GM19025 (cell line): ENCODE data around the gene DNPH1.

Experiments used
- ATAC-seq: cut with Tn5 transposase; IDR thresholded peaks from one replicate; pipeline ENCODE4 v1.9.1; 2021; ENCODE audit warnings: mild to moderate bottlenecking, low read depth, moderate library complexity; ENCODE audit not compliant: unreplicated experiment

The DNPH1 gene

DNA sequence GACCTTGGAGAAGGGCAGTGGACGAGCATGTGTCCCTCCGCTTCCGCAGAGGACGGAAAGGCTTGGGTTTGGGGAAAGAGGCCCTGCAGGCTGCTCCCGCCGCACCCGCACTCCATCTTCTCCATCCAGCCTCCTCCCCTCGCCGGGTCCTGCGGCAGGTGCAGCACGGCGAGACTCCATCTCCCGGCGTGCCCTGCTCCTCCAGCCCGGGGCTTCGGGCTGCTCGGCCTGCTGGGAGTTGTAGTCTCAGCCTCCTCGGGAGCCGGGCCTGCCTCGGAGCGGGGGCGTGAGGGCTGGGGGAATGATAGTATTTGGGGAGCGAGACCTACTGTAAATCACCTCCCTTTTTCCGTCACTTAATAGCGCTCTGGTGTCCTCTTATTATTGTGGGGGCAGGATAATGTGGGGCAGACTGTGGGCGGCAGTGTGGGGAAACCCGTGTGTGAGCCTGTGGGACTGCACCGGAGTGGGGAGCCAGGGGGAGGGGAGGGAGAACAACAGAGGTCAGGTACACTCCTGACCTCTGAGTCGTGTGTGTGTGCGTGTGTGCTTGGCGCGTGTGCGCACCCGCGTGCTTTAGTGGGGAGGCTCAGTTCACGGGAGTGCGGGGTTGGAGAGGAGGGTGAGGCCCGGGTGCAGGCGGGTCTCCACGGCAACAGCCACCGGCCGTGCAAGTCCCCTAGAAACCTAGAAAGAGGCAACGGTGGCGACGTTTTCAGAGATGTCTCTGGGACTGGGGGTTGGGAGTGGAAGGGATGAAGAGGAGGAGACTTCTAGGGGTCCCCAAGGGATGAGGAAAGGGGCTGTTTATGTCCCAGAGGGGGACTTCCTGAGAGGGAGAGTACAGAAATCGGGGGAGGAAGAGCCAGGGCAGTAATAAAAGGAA lies 18.1 kb upstream of the DNPH1 start:
- ATAC-seq: peak; percentile 88

DNA sequence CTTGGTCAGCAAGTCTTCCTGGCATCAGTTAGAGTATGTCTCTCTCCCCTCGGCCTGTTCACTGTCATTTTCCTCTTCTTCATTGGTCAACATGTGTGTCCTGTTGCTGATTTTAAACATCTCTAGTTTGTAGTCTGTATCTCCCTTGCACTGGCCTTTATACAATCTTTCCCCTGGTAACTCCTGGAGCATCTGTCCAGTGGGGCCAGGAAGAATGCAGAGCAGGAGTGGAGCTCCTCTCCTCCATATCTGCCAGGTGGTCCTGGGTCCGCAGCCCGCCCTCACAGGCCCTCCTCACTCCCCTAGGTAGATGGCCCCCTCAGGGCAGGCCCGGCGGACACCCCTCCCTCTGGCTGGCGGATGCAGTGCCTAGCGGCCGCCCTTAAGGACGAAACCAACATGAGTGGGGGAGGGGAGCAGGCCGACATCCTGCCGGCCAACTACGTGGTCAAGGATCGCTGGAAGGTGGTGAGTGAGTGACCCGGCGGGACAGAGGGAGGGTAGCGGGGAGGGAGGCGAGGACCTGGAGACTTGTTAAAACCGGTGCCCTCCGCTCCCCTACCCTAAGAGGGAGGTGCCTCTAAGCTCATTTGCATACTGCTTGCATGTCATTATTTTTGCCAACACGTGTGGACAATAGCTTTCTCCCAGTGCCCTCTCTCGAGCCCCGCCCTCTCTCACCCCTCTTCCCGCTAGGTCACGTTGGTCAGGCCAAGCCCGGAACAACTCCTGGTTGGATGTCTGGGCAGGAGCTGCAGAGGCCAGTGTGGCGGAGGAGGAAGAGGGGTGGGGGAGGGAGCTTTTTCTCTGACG lies 17.2 kb upstream of the DNPH1 start:
- ATAC-seq: peak; percentile 23

DNA sequence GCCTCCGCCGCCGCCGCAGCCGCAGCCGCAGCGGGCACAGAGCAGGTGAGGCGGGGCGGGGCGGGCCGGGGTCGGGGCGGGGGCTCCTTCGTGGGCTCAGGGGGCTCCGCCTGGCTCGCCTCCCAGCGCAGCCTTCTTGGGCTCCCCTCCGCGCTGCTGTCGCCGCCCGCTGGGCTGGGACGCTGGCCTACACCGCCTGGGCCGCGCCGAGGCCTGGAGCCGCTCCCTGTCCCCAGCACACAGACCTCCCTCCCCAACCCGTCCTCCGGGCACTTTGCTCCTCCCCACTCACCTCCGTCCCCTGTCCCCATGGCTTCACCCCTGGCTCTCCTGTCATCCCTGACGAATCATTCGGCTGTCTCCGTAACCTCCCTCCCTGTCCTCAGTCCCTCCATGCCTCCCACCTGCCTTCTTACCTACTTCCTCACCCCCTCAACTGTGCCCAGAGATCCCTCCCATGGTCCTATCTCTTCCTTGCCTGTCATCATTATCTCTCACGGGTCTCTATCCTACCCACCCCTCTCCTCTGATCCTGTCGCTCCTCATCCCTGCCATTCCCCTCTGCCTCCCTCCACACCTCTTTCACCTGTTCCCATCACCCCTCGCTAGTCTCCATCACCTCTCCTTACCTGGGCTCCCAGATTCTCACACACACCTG lies 14.5 kb upstream of the DNPH1 start:
- ATAC-seq: no peak

DNA sequence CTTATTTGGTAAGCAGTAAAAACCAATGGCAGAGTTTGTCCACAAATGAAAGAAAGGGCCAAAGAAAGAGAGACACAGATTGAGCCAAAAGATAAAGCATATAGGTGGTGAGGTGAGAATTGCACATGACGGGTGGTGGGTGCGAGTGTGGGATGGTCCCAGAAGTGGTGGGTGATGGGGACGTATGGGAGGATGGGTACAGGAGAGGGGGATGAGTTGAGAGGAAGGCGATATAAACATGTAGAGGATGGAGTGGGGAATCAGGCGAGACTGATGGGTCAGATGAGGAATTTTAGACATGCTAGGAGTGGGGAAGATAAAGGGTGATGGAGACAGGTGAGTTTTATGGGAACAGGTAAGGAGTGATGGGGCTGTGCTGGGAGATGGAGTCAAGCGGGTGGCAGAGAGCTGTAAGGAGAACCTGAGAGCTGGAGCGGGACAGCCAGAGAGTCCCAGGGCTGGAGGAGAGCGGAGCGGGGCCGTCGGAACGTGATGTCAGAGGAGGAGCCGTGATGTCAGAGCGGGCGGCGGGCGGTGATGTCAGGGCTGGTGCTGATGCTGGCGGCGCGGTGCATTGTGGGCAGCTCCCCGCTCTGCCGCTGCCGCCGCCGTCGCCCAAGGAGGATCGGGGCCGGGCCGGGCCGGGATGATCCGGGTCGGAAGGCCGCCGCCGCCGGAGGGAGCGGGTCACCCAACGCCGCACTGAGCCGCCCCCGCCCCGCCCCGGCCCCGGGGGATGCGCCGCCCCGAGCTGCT lies 13.8 kb upstream of the DNPH1 start, which contains the start of gene TTBK1:
Gene TTBK1 (plus strand): TSS at position 574 of the 756 bp plus-strand sequence. CDS start 3,180 bp downstream, outside the sequence.
- no peak for ATAC-seq

DNA sequence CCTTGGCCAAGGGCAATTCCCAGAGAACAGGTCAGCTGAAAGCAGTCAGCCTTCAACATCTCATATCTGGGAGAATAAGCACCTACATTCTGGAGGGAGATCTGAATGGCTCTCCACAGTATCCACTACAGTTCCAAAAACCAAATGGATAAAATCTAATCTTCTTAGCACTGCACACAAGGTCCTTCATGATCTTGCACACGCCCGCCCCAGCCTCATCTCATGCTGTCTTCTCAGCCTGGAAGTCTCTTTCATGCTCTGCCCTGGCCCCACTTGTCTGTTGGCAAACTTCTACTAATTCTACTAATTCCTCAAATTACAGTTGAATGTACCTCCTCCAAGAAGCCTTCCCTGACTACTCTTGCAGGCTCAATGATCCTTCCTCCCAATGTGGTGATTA lies 12.2 kb upstream of the DNPH1 start:
- no peak for ATAC-seq

DNA sequence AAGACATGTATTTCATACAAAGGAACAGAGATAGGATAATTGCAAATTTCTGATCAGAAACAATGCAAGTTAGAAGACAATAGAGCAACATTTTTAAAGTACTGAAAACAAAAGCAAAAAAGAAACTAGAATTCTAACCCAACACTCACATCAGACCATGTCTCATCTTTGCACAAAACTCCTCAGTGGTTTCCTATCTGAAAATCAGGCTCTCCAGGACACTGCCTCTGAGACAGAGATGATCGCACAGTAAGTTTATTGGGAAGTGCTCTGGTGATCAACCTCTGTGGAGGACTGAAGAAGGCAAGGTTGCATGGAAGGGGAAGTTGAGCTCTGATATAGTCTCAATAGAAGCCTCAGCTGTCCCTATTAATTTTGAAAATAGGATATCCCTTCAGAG lies 11.7 kb upstream of the DNPH1 start:
- no peak for ATAC-seq

DNA sequence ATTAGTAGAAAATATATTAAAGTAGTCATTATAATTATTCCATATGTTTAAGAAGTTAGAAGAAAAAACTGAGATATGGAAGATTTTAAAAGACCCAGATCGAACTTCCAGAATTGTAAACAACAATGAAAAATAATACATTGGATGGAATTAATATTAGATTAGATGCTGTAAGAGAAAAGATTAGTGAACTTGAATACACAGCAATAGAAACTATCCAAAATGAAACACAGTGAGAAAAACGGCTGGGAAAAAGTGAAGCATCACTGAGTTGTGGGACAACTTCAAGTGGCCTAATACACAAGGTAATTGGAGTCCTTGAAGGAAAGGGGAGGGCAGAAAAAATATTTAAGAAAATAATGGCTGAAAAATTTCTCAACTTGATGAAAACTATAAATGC lies 9.8 kb upstream of the DNPH1 start:
- ATAC-seq: no peak

DNA sequence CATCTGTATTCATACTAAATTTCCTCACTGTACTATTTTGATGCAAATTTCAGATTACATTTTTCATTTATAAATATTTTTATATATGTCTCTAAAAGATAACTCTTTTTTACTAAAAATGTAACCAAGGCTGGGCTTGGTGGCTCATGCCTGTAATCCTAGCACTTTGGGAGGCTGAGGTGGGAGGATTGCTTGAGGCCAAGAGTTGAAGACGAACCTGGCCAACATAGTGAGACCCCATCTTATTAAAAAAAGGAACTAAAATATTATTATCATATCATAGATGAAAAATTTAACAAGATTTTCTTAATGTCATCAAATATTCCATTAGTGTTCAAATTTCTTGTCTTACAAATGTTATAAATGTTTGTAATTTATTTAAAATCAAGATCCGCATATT lies 6.6 kb upstream of the DNPH1 start:
- no peak for ATAC-seq

DNA sequence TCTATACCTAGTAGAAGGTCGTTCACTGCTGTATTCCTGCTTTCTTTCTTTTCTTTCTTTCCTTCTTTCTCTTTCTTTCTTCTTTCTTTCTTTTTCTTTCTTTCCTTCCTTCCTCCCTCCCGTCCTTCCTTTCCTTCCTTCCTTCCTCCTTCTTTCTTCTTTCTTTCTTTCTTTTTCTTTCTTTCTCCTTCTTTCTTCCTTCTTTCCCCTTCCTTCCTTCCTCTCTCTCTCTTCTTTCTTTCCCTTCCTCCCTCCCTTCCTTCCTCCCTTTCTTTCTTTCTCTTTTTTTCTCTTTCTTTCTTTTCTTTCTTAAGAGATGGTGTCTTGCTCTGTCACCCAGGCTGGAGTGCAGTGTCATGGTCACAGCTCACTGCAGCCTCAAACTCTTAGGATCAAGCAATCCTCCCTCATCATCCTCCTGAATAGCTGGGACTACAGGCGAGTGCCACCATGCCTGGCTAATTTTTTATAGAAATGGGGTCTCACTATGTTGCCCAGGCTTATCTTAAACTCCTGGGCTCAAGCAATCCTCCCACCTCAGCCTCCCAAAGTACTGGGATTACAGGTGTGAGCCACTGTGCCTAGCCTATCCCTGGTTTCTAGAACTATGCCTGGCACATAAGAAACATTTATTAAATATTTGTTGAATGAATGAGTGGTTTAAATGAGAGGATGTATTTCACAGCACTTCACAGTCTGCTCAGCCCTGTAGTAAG lies 2.6 kb upstream of the DNPH1 start:
- no peak for ATAC-seq

DNA sequence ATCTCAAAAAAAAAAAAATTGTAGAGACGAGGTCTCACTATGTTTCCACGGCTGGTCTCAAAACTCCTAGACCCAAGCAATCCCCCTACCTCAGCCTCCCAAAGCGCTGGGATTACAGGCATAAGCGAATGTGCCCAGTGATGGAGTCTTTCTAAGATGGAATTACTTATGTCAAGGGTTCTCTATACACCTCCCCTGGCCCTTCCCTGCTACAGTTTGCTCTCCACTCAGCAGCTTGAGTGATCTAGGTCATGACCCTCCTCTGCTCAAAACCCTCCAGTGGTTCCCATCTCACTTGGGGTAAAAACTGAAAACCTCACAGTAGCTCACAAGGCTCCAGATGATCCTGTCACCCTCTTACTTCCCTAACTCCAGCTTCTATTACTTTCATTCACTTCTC lies 1.8 kb upstream of the DNPH1 start:
- no peak for ATAC-seq

DNA sequence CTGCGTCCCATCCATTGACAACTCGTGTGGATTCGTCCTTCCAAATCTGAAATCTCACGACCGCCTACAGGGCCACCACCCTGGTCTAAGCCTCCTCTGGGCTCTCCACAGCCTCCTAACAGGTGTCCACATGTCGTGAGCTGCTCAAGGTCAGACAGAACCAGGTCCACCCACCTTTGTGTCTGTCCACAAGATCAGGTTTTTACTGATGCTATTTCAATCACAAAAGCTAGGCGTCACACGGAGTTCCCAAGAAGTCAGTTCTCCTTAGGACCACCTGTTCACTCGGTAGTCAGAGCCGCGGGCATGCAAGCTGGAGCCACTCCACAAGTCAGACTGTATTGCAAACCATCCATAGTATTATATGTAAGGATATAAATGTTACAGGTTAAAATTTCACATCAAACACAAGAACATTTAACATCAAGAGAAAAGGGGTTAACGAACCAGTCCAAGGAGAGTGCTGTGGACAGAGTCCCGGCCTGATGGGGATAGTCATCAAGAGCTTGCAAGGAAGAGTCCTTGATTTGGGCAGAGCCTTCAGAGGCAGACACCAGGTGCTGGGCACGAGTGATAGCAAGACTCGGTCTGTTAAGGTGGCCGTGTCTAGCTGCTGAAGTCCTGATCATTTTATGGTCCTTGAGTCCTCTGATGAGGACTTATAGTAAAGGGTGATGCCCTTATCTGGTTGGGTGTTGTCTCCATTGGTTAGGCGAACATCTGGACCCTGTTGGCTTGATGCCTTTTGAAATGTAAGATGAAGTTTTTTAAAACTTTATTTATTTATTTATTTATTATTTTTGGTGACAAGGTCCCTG lies 731 bp upstream of the DNPH1 start:
- ATAC-seq: no peak

DNA sequence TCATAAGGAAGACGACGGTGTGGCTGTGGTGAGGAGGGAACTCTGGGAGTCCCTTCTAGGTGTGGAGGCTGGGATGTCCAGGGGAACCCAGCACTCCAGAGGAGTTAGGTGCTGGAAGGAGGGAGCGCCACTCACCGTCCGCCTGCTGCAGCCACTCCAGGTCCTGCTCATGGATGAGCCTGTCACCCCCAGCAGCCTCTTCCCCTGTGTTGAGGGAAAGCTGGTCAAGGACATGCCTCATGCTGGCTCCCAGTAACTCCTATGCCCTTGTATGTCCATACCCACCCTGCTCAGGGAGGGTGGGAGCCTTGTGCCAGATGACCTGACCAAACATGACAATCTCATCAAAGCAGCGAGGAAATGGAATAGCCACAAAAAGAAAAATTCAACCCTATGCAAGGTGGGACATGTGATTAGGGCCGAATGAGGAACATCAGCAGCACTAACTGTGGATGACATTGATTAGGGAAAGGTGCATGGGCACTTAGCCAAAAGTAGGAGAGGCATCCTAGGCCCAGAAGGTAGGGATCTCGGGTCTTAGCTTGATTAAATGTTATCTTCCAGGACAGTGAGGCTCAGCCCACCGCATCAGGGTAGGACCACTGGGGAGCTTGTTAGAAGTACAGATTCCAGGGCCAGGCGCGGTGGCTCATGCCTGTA lies 3.0 kb downstream of the DNPH1 start:
- no peak for ATAC-seq

DNA sequence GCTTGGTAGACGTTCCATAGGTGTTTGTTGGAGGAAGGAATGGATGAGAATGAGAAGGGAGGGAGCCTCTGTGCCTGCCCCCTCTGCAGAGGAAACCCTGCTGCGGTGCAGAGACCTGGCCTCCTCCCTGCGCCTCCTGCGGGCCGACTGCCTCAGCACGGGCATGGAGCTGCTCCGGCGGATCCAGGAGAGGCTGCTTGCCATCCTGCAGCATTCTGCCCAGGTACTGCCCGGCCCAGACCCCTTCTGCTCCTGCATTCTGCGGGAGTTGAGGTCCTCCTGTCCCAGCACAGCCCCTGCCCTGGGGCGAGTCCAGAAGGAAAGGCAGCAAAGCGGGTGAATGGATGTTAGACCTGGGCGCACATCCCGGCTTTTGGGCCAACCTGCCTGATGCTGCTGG lies 6.1 kb downstream of the DNPH1 start:
- ATAC-seq: no peak

DNA sequence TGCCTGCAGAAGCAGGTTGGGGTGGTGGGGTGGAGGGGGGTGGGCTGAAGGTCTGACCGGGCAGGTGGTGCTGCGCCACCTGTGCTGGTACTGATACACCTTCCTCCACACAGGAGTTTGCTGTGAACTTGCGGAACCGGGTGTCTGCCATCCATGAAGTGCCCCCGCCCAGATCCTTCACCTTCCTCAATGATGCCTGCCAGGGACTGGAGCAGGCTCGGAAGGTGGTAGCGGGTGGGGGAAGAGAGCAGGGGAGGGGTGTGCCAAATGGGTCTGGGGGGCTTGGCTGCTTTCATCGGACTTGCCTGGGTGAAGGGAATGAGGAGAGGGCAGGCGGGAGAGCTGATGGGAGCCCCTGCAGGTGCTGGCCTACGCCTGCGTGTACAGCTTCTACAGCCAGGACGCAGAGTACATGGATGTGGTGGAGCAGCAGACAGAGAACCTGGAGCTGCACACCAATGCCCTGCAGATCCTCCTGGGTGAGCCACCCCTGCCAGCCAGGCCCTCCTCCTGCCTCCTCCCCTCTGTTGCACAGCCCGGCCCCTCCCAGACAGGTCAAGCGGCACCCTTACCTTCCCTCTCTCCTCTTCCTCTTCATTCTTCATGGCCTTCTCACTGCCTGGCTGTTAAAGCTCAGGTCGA lies 6.7 kb downstream of the DNPH1 start:
- no peak for ATAC-seq

DNA sequence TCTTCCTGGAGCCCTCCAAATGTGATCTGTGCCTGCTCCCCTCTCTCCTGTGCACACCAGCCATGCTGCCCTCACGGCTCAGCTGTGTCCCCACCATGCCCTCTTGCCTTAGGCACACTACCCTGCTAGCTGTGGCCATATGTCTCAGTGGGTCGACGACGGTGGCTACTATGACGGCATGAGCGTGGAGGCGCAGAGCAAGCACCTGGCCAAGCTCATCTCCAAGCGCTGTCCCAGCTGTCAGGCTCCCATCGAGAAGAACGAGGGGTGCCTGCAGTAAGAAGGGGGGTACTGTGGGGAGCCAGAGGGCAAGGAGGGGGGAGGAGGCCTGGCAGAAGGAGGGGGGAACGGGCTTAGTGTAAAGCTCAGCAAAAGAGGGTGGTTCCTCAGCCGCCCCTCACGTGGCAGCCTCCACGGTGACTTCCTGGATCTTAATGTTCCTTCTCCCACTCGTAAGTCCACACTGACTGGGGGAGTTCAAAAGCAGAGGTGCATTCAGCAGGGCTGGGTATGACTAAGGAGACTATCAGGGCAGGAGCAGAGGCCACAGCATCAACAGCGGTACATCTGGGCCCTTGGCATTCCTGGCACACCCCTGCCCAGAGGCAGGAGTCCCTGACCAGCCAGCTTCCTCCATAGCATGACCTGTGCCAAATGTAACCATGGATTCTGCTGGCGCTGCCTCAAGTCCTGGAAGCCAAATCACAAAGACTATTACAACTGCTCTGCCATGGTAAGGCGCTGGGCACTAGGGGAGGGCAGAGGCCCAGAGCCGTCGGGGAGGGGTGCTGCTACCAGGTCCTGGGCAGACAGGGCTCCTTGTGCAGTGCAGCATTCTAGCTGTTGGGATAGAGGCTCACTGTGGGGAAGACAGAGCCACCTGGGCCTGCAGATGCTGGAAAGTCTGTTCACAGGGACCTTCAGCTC lies 8.0 kb downstream of the DNPH1 start:
- no peak for ATAC-seq

DNA sequence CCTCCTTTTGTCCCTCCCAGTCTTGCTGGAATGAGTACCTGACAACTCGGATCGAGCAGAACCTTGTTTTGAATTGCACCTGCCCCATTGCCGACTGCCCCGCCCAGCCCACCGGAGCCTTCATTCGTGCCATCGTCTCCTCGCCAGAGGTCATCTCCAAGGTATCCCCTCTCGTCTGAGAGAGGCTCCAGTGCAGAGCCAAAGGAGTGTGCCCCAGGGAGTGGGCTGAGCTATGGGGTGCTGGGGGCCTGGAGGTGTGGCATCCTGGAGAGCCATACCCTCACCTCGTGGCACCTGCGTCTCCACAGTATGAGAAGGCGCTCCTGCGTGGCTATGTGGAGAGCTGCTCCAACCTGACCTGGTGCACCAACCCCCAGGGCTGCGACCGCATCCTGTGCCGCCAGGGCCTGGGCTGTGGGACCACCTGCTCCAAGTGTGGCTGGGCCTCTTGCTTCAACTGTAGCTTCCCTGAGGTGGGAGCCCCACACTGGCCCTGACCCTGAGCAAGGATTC lies 8.8 kb downstream of the DNPH1 start:
- ATAC-seq: no peak

DNA sequence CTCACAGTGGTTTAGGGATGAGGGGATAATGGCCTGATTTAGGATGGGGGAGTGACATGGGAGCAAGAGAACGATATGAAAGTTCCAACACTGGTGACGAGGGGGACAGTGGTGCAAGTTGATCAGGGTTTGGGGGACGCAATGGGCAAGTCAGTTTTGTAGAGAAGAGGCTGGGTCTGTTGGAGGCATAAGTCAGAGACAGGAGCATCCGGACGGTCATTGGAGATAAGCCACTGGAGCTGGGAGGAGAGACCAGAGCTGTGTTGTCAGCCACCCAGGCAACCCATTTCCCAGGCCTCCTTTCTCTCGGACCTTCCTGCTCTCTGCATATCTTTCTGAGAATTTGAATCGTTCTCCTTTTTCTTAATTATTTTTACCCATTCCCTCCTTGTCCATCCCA lies 9.5 kb downstream of the DNPH1 start:
- ATAC-seq: no peak
